Measurements from ENCODE around the gene CTNNBIP1. TPM values are rescaled to one million over a fixed set of nuclear protein-coding genes. Genes with fewer than 3 reads are reported as not detected.

The CTNNBIP1 gene
- total and polyA plus RNA-seq, 3 experiments from 2014 or later, result 9.1 to 12.9 (median 10.7) TPM

- H3K9me3 Mint-ChIP-seq, result no peaks in the 10 kb centered on the region
- H3K27ac Mint-ChIP-seq, result no peak overlapping the region
- no peaks in the 10 kb centered on the region for H3K27me3 Mint-ChIP-seq
- H3K4me1 Mint-ChIP-seq, result no peaks in the 10 kb centered on the region
- DNase-seq, result no peak
- H3K4me1 ChIP-seq (ENCODE audit: insufficient read depth, low read length), result no peaks in the 10 kb centered on the region
- no peaks in the 10 kb centered on the region for H3K36me3 ChIP-seq (ENCODE audit: insufficient read depth, low read length)
- ChIA-PET POLR2A (no interaction called here), CTCF (interaction anchor here (0.9 to 2.4 kb wide), 5 partner anchors 9 to 246 kb away, joined by 3 to 8 read pairs (median 4); no protein-coding TSS in a partner anchor)
- H3K27ac ChIP-seq (ENCODE audit: low read depth, low read length), result no peak overlapping the region
- no peaks in the 10 kb centered on the region for H3K27me3 ChIP-seq (ENCODE audit: insufficient read depth, low read length, poor library complexity, severe bottlenecking)
- H3K4me3 ChIP-seq (ENCODE audit: low read length), result no peak overlapping the region
- peaks cover 0 to 3% (median 0%) of the 10 kb centered on the region in 3 donors for H3K36me3 Mint-ChIP-seq
- no peak overlapping the region for H3K4me3 Mint-ChIP-seq
- H3K9me3 ChIP-seq (ENCODE audit: low read length), result no peaks in the 10 kb centered on the region
Observed at GRCh38 chr1:9861360-9861759, 48.7 kb downstream of the CTNNBIP1 start.

DNA sequence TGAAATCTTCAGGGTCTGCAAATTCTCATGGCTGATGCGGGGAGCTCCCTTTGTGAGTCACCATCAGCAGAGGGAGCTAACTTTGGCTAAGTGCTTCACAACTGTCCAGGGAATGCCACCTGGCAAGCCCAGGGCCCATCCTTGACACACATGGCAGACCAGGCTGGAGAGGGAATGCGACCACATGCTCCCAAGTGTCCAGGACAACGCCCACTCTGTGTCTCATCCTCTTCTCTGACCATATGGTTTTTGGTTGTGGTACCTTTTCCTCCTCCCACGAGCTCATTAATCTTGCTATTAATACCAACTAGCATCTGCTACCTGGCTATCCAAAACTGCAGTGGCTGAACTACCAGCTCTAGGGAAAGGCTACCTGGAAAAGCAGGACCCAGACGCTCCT lies 49.2 kb downstream of the CTNNBIP1 start:
- ChIA-PET POLR2A (no interaction called here), CTCF (interaction anchor here (1.0 to 2.4 kb wide), 5 partner anchors 8 to 245 kb away, joined by 3 to 8 read pairs (median 5); no protein-coding TSS in a partner anchor)
- no peak overlapping the region for H3K4me3 Mint-ChIP-seq
- peaks cover 0 to 3% (median 0%) of the 10 kb centered on the region in 3 donors for H3K36me3 Mint-ChIP-seq
- no peaks in the 10 kb centered on the region for H3K27me3 ChIP-seq (ENCODE audit: insufficient read depth, low read length, poor library complexity, severe bottlenecking)
- no peak overlapping the region for H3K27ac ChIP-seq (ENCODE audit: low read depth, low read length)
- H3K9me3 Mint-ChIP-seq, result no peaks in the 10 kb centered on the region
- no peak overlapping the region for H3K4me3 ChIP-seq (ENCODE audit: low read length)
- no peaks in the 10 kb centered on the region for H3K4me1 ChIP-seq (ENCODE audit: insufficient read depth, low read length)
- H3K27me3 Mint-ChIP-seq, result no peaks in the 10 kb centered on the region
- H3K9me3 ChIP-seq (ENCODE audit: low read length), result no peaks in the 10 kb centered on the region
- H3K27ac Mint-ChIP-seq, result peak overlapping the region in 1 of 8 donors; percentile 47
- H3K4me1 Mint-ChIP-seq, result no peaks in the 10 kb centered on the region
- H3K36me3 ChIP-seq (ENCODE audit: insufficient read depth, low read length), result no peaks in the 10 kb centered on the region
- DNase-seq, result no peak

- Mint-ChIP-seq H3K9me3 (no peaks in the 10 kb centered on the region), H3K36me3 (peaks cover 0 to 5% (median 4%) of the 10 kb centered on the region in 3 donors), H3K27me3 (no peaks in the 10 kb centered on the region), H3K27ac (no peak overlapping the region), H3K4me3 (no peak overlapping the region), H3K4me1 (no peaks in the 10 kb centered on the region)
- H3K9me3 ChIP-seq (ENCODE audit: low read length), result no peaks in the 10 kb centered on the region
- H3K36me3 ChIP-seq (ENCODE audit: insufficient read depth, low read length), result no peaks in the 10 kb centered on the region
- H3K4me1 ChIP-seq (ENCODE audit: insufficient read depth, low read length), result no peaks in the 10 kb centered on the region
- no peak for DNase-seq
- ChIA-PET CTCF (interaction anchor here (0.8 to 2.4 kb wide), 7 partner anchors 8 to 244 kb away, joined by 3 to 5 read pairs (median 4); no protein-coding TSS in a partner anchor), POLR2A (no interaction called here)
- no peak overlapping the region for H3K4me3 ChIP-seq (ENCODE audit: low read length)
- H3K27ac ChIP-seq (ENCODE audit: low read depth, low read length), result no peak overlapping the region
- no peaks in the 10 kb centered on the region for H3K27me3 ChIP-seq (ENCODE audit: insufficient read depth, low read length, poor library complexity, severe bottlenecking)
Observed at GRCh38 chr1:9859281-9860014, 50.6 kb downstream of the CTNNBIP1 start.

DNA sequence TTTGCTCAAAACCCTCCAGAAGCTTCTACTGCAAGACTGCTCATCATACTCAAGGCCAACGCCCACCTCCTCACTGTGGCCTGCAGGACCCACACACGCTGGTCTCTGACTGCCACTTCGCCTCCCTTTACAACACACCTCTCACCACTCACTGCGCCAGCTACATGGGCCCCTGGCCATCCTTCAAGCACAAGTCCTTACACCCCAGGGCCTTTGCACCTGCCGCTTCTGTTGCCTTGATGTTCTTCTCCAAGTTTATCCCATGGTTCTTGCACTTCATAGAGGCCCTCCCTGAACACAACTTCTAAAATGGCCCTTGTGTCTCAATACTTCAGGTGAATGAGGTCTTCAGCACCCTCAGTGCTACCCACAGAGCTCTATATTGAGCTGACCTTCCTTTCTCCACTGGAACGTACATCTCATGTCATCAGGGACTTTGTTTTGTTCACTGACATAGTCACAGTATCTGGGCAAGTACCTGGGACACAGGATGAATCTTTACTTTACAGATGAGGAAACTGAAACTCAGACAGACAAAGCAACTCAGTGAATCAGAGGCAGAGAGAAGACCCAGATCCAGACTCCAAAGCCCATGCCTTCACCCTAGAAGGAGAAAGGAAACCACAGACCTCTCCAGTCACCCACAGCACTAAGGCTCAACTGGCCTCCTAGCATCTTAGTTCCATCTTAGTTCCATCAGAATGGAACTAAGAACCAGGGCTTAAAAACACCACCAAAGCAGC lies 51.6 kb downstream of the CTNNBIP1 start:
- Histone ChIP-seq H3K9me3 (ENCODE audit: low read length) (peaks cover 3% of the 10 kb centered on the region), H3K4me3 (ENCODE audit: low read length) (no peak overlapping the region), H3K4me1 (ENCODE audit: insufficient read depth, low read length) (no peaks in the 10 kb centered on the region), H3K36me3 (ENCODE audit: insufficient read depth, low read length) (no peaks in the 10 kb centered on the region), H3K27me3 (ENCODE audit: insufficient read depth, low read length, poor library complexity, severe bottlenecking) (no peaks in the 10 kb centered on the region), H3K27ac (ENCODE audit: low read depth, low read length) (no peak overlapping the region)
- DNase-seq, result no peak
- no peaks in the 10 kb centered on the region for H3K4me1 Mint-ChIP-seq
- ChIA-PET POLR2A (no interaction called here), CTCF (interaction anchor here (1.2 to 1.4 kb wide), 3 partner anchors 14 to 231 kb away, joined by 3 to 5 read pairs (median 3); no protein-coding TSS in a partner anchor)
- peak overlapping the region in 1 of 8 donors; percentile 4 for H3K27ac Mint-ChIP-seq
- peaks cover 4 to 11% (median 11%) of the 10 kb centered on the region in 3 donors for H3K36me3 Mint-ChIP-seq
- H3K27me3 Mint-ChIP-seq, result no peaks in the 10 kb centered on the region
- H3K4me3 Mint-ChIP-seq, result no peak overlapping the region
- H3K9me3 Mint-ChIP-seq, result peaks cover 0 to 5% (median 3%) of the 10 kb centered on the region in 5 donors

- no peak overlapping the region for H3K27ac ChIP-seq (ENCODE audit: low read depth, low read length)
Observed at GRCh38 chr1:9855186-9855585, 54.9 kb downstream of the CTNNBIP1 start.

DNA sequence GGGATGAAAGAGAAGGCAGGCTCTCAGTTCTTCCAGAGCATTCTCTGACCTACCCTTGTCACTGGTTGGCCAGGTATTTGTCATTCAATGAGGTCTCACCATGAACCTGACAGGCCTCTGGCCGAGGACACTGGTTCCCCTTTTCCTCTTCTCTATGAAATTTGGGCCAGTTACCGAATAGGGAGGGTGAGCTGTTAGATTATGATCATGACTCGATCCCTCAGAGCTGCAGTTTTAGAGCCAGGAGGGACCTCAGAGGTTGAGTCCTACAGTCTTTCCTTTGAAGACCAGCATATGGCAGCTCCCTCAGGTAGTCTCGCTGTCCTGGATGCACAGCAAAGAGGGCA lies 56.8 kb downstream of the CTNNBIP1 start:
- ChIA-PET POLR2A (no interaction called here), CTCF (interaction anchor here (0.7 kb wide), 1 partner anchor 69 kb away, joined by 5 read pairs; no protein-coding TSS in a partner anchor)
- no peaks in the 10 kb centered on the region for H3K27me3 ChIP-seq (ENCODE audit: insufficient read depth, low read length, poor library complexity, severe bottlenecking)
- DNase-seq, result no peak
- H3K4me3 ChIP-seq (ENCODE audit: low read length), result no peak overlapping the region
- H3K4me3 Mint-ChIP-seq, result no peak overlapping the region
- H3K9me3 Mint-ChIP-seq, result peaks cover 0 to 5% (median 3%) of the 10 kb centered on the region in 5 donors
- peaks cover 3% of the 10 kb centered on the region for H3K4me1 ChIP-seq (ENCODE audit: insufficient read depth, low read length)
- H3K36me3 ChIP-seq (ENCODE audit: insufficient read depth, low read length), result no peaks in the 10 kb centered on the region
- H3K27me3 Mint-ChIP-seq, result no peaks in the 10 kb centered on the region
- H3K36me3 Mint-ChIP-seq, result peaks cover 5 to 15% (median 9%) of the 10 kb centered on the region in 3 donors
- H3K4me1 Mint-ChIP-seq, result peaks cover 0 to 1% (median 0%) of the 10 kb centered on the region in 3 donors
- H3K27ac ChIP-seq (ENCODE audit: low read depth, low read length), result no peak overlapping the region
- peaks cover 5% of the 10 kb centered on the region for H3K9me3 ChIP-seq (ENCODE audit: low read length)
- peak overlapping the region in 1 of 8 donors; percentile 68 for H3K27ac Mint-ChIP-seq

More at GRCh38 chr1:9855186-9855585, 54.9 kb downstream of the CTNNBIP1 start:
- Mint-ChIP-seq H3K27me3 (no peaks in the 10 kb centered on the region), H3K27ac (peak overlapping the region in 1 of 8 donors; percentile 47), H3K4me3 (no peak overlapping the region), H3K36me3 (peaks cover 5 to 13% (median 12%) of the 10 kb centered on the region in 3 donors), H3K9me3 (peaks cover 0 to 5% (median 3%) of the 10 kb centered on the region in 5 donors), H3K4me1 (peaks cover 0 to 1% (median 0%) of the 10 kb centered on the region in 3 donors)
- H3K27me3 ChIP-seq (ENCODE audit: insufficient read depth, low read length, poor library complexity, severe bottlenecking), result no peaks in the 10 kb centered on the region
- CTCF ChIA-PET, result no interaction called here
- no peaks in the 10 kb centered on the region for H3K4me1 ChIP-seq (ENCODE audit: insufficient read depth, low read length)
- no peak for DNase-seq
- H3K4me3 ChIP-seq (ENCODE audit: low read length), result no peak overlapping the region
- no peaks in the 10 kb centered on the region for H3K36me3 ChIP-seq (ENCODE audit: insufficient read depth, low read length)
- POLR2A ChIA-PET, result no interaction called here
- H3K9me3 ChIP-seq (ENCODE audit: low read length), result peaks cover 5% of the 10 kb centered on the region

GRCh38 chr1:9852410-9853248 lies 57.4 kb downstream of the CTNNBIP1 start:
- Mint-ChIP-seq H3K36me3 (peaks cover 5 to 15% (median 8%) of the 10 kb centered on the region in 3 donors), H3K4me1 (peaks cover 0 to 1% (median 0%) of the 10 kb centered on the region in 3 donors), H3K27ac (peak overlapping the region in 1 of 8 donors; percentile 29), H3K27me3 (no peaks in the 10 kb centered on the region), H3K9me3 (peaks cover 0 to 5% (median 3%) of the 10 kb centered on the region in 5 donors), H3K4me3 (no peak overlapping the region)
- Histone ChIP-seq H3K36me3 (ENCODE audit: insufficient read depth, low read length) (no peaks in the 10 kb centered on the region), H3K27ac (ENCODE audit: low read depth, low read length) (no peak overlapping the region), H3K9me3 (ENCODE audit: low read length) (peaks cover 5% of the 10 kb centered on the region), H3K27me3 (ENCODE audit: insufficient read depth, low read length, poor library complexity, severe bottlenecking) (no peaks in the 10 kb centered on the region), H3K4me3 (ENCODE audit: low read length) (no peak overlapping the region), H3K4me1 (ENCODE audit: insufficient read depth, low read length) (peaks cover 3% of the 10 kb centered on the region)
- ChIA-PET CTCF (interaction anchor here (0.7 kb wide), 2 partner anchors 8 to 68 kb away, joined by 3 to 5 read pairs; no protein-coding TSS in a partner anchor), POLR2A (no interaction called here)
- DNase-seq, result no peak
